Ascending aorta (tissue), 2 donors: ENCODE data around the gene KIF25. TPM values are rescaled to one million over a fixed set of nuclear protein-coding genes. Genes with fewer than 3 reads are reported as not detected.

Experiments used
- DNase-seq, 2 donors: peaks; one replicate each; pipeline ENCODE4 v3.0.0-alpha.2; 2019; ENCODE audit warnings: low spot score in 2 of 2
- H3K27ac ChIP-seq, 2 donors: fragments of 200-600 bp; sonication (generic); one replicate each; pipeline ENCODE4 v1.5.1; 2016 to 2017; ENCODE audit warnings: mild to moderate bottlenecking in 1 of 2
- H3K27me3 ChIP-seq: fragments of 200-600 bp; sonication (generic); one replicate; pipeline ENCODE4 v1.5.1; 2017
- H3K36me3 ChIP-seq, 2 donors: fragments of 200-600 bp; sonication (generic); one replicate each; pipeline ENCODE4 v1.5.1; 2016
- H3K4me1 ChIP-seq, 2 donors: fragments of 200-600 bp; sonication (generic); one replicate each; pipeline ENCODE4 v1.5.1; 2016 to 2017; ENCODE audit warnings: mild to moderate bottlenecking in 1 of 2
- H3K4me3 ChIP-seq, 2 donors: fragments of 200-600 bp; sonication (generic); one replicate each; pipeline ENCODE4 v1.5.1; 2016 to 2017; ENCODE audit warnings: mild to moderate bottlenecking in 1 of 2
- H3K9me3 ChIP-seq, 2 donors: fragments of 200-600 bp; sonication (generic); one replicate each; pipeline ENCODE4 v1.5.1; 2016
- intact Hi-C: fragments of 100-400 bp; cut with DNase I; formaldehyde crosslinking; loops from one replicate; pipeline ENCODE4 v1.15.1; 2023
- total RNA-seq: library from RNA; depleted of rRNA; stranded (reverse); fragments of >200 nt; gene quantifications from one replicate; pipeline ENCODE4 v1.1.0, GENCODE V29; 2016
- TF ChIP-seq, protein P1 (sequence below), 3 experiments: fragments of 200-600 bp in 2 of 3; fragments of 450-650 bp in 1 of 3; sonication (generic) in 2 of 3; IDR thresholded peaks; one replicate each; pipeline ENCODE4 v1.5.1; 2016 to 2019; ENCODE audit warnings: antibody characterized with exemption in 3 of 3, mild to moderate bottlenecking in 1 of 3, moderate library complexity in 1 of 3

Gene KIF25
- total RNA-seq, 1 donor from 2014 or later, result not detected

- no peak for DNase-seq
- intact Hi-C loops, result no loop called here
- no peaks in the 10 kb centered on the region for H3K36me3 ChIP-seq
Measured at GRCh38 chr6:168004945-168005344, 7.5 kb downstream of the KIF25 start.

DNA sequence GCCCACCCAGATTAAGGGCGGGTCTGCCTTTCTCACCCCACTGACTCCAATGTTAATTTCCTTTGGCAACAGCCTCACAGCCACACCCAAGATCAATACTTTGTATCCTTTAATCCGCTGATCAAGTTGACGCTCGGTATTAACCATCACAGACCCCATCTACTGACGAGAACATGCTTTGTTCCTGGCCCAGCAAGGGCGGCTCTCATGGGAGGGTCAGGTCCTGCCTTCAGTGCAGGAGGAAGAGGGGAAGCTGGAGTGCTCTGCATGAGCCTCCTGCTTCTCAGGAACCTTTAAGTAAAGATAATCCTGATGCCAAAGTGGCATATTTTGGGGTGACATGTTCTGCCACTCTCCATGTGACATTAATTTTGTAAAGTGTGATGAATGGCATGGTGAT is 8.3 kb downstream of the KIF25 start:
- intact Hi-C loops, result no loop called here
- no peak overlapping the region for H3K27ac ChIP-seq

More at GRCh38 chr6:168004945-168005344, 7.5 kb downstream of the KIF25 start:
- TF ChIP-seq, protein P1, sequence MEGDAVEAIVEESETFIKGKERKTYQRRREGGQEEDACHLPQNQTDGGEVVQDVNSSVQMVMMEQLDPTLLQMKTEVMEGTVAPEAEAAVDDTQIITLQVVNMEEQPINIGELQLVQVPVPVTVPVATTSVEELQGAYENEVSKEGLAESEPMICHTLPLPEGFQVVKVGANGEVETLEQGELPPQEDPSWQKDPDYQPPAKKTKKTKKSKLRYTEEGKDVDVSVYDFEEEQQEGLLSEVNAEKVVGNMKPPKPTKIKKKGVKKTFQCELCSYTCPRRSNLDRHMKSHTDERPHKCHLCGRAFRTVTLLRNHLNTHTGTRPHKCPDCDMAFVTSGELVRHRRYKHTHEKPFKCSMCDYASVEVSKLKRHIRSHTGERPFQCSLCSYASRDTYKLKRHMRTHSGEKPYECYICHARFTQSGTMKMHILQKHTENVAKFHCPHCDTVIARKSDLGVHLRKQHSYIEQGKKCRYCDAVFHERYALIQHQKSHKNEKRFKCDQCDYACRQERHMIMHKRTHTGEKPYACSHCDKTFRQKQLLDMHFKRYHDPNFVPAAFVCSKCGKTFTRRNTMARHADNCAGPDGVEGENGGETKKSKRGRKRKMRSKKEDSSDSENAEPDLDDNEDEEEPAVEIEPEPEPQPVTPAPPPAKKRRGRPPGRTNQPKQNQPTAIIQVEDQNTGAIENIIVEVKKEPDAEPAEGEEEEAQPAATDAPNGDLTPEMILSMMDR (IDR thresholded peaks at IDR 0.05), result no peak
- peaks cover 0 to 8% of the 10 kb centered on the region in 2 donors for H3K9me3 ChIP-seq
- H3K27me3 ChIP-seq, result no peaks in the 10 kb centered on the region
- H3K27ac ChIP-seq, result no peak overlapping the region
- H3K4me3 ChIP-seq, result no peak overlapping the region
- H3K4me1 ChIP-seq, result no peaks in the 10 kb centered on the region

DNA sequence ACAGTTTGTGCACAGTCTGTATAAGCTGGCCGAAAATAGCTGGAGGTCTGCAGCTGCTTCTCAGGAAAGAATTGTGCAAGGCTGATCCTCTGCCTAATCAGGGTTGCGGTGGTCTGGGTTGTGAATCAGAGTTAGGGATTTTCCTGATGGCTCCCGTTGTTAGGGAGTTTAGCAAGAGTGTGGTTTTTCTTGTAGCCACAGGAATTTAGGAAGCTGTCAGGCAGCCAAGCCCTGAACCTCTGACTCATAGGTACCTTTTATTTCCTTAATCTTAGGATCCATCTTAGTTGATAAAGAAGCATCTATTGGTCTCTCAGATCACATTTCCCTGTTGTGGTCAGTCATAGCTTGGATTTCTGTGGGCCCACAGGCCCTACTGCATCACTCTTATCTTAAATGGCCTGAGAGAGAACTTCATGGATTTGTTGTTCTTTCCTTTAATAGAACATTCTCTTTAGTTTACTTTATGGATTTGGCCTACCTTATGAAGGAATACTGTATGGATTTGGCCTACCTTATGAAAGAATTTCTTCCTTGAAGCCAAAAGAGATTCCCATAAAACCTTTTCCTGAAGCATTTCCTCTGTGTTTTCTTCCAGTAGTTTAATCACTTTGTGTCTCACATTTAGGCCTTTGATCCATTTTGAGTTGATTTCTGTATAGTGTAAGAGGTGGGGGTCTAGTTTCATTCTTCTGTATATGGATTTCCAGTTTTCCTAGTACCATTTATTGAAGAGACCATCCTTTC is 10.3 kb downstream of the KIF25 start:
- no peak overlapping the region for H3K27ac ChIP-seq
- TF ChIP-seq, protein P1 (IDR thresholded peaks at IDR 0.05), result no peak
- H3K9me3 ChIP-seq, result peaks cover 0 to 26% of the 10 kb centered on the region in 2 donors
- H3K27me3 ChIP-seq, result no peaks in the 10 kb centered on the region
- DNase-seq, result no peak
- no peak overlapping the region for H3K4me3 ChIP-seq
- intact Hi-C loops, result no loop called here
- no peaks in the 10 kb centered on the region for H3K36me3 ChIP-seq
- no peaks in the 10 kb centered on the region for H3K4me1 ChIP-seq

More for the DNA sequence above, 8.3 kb downstream of the KIF25 start:
- H3K9me3 ChIP-seq, result peaks cover 0 to 11% of the 10 kb centered on the region in 2 donors
- no peak for DNase-seq
- H3K27me3 ChIP-seq, result no peaks in the 10 kb centered on the region
- H3K4me1 ChIP-seq, result no peaks in the 10 kb centered on the region
- TF ChIP-seq, protein P1 (IDR thresholded peaks at IDR 0.05), result no peak
- no peak overlapping the region for H3K4me3 ChIP-seq
- no peaks in the 10 kb centered on the region for H3K36me3 ChIP-seq

DNA sequence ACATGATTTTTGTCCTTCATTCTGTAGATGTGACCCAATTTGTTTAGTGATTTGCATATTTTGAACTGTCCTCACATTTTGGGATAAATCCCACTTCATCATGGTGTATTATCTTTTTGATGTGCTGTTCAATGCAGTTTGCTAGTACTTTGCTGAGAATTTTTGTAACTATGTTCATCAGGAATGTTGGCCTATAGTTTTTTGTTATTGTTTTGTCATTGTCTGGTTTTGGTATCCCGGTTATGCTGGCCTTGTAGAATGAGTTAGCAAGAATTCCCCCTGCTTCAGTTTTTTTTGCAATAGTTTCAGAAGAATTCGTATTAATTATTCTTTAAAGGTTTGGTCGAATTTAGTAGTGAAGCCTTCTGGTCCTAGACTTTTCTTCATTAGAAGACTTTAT is 11.9 kb downstream of the KIF25 start:
- TF ChIP-seq, protein P1 (IDR thresholded peaks at IDR 0.05), result no peak

GRCh38 chr6:168011291-168011690 is 13.8 kb downstream of the KIF25 start:
- no peak overlapping the region for H3K27ac ChIP-seq
- TF ChIP-seq, protein P1 (IDR thresholded peaks at IDR 0.05), result no peak
- H3K27me3 ChIP-seq, result no peaks in the 10 kb centered on the region
- H3K4me1 ChIP-seq, result no peaks in the 10 kb centered on the region
- H3K9me3 ChIP-seq, result peaks cover 0 to 26% of the 10 kb centered on the region in 2 donors
- intact Hi-C loops, result no loop called here
- H3K36me3 ChIP-seq, result no peaks in the 10 kb centered on the region
- DNase-seq, result no peak
- H3K4me3 ChIP-seq, result no peak overlapping the region

More for the DNA sequence above, 11.9 kb downstream of the KIF25 start:
- Histone ChIP-seq H3K4me1 (no peaks in the 10 kb centered on the region), H3K27ac (no peak overlapping the region), H3K9me3 (peaks cover 0 to 26% of the 10 kb centered on the region in 2 donors), H3K36me3 (no peaks in the 10 kb centered on the region), H3K27me3 (no peaks in the 10 kb centered on the region), H3K4me3 (no peak overlapping the region)
- intact Hi-C loops, result no loop called here
- DNase-seq, result no peak
